Transverse colon (tissue), 4 donors: ENCODE measurements around the gene RIMS1.

Experiments used
- CTCF ChIP-seq, 5 experiments: fragments of 200-600 bp in 3 of 5; fragments of 450-650 bp in 2 of 5; sonication (generic) in 3 of 5; IDR thresholded peaks; 1 replicate in 2 of 5; 2 replicates in 3 of 5; pipeline ENCODE4 v1.5.1; 2016 to 2017; ENCODE audit warnings: antibody characterized with exemption in 5 of 5, inconsistent platforms in 3 of 5, mild to moderate bottlenecking in 2 of 5, moderate library complexity in 1 of 5
- EP300 ChIP-seq: sonication (generic); formaldehyde crosslinking; IDR thresholded peaks from one replicate; pipeline ENCODE4 v1.6.1; 2017; ENCODE audit warnings: antibody characterized with exemption, low read depth
- POLR2AphosphoS5 ChIP-seq, 3 donors: sonication (generic); formaldehyde crosslinking; IDR thresholded peaks; one replicate each; pipeline ENCODE4 v1.6.1; 2016; ENCODE audit warnings: antibody characterized with exemption in 3 of 3

- TF ChIP-seq CTCF (IDR thresholded peaks at IDR 0.05), result no peak
- TF ChIP-seq EP300, result no peak
- TF ChIP-seq POLR2AphosphoS5 (IDR thresholded peaks at IDR 0.05), result no peak
Measured at GRCh38 chr6:72203983-72204382, 317.6 kb downstream of the RIMS1 start.
